Activated CD4-positive, alpha-beta memory T cell treated with anti-CD3 and anti-CD28 coated beads, Interleukin-2, amount 10 ng/mL, durations not matched to agents 7 days and 5 days (primary cell): ENCODE data around the gene EEPD1. TPM values are rescaled to one million over a fixed set of nuclear protein-coding genes. Genes with fewer than 3 reads are reported as not detected.

Experiments used
- CTCF ChIA-PET: fragments of 350-600 bp; sonication (Branson Sonifier 250); formaldehyde crosslinking; loops from one replicate; lab custom pipeline; 2021; ENCODE audit warnings: antibody characterized with exemption, inconsistent platforms; lab: Charles Lee
- POLR2A ChIA-PET: fragments of 350-600 bp; sonication (Branson Sonifier 250); formaldehyde crosslinking; loops from one replicate; lab custom pipeline; 2021; ENCODE audit warnings: antibody characterized with exemption; lab: Charles Lee
- DNase-seq: peaks from one replicate; pipeline ENCODE4 v3.0.0-alpha.2; 2020
- H3K27ac Mint-ChIP-seq: one replicate; pipeline ENCODE4 v1.8.0; 2021; ENCODE audit warnings: mild to moderate bottlenecking, mixed read lengths
- H3K27me3 Mint-ChIP-seq: one replicate; pipeline ENCODE4 v1.8.0; 2021; ENCODE audit warnings: mixed read lengths
- H3K36me3 Mint-ChIP-seq: one replicate; pipeline ENCODE4 v1.8.0; 2021; ENCODE audit warnings: low read depth, mixed read lengths
- H3K4me1 Mint-ChIP-seq: one replicate; pipeline ENCODE4 v1.8.0; 2021; ENCODE audit warnings: mixed read lengths
- H3K4me3 Mint-ChIP-seq: one replicate; pipeline ENCODE4 v1.8.0; 2021; ENCODE audit warnings: mild to moderate bottlenecking, mixed read lengths
- H3K9me3 Mint-ChIP-seq: one replicate; pipeline ENCODE4 v1.8.0; 2021; ENCODE audit warnings: mixed read lengths
- total RNA-seq, 2 experiments: library from RNA; stranded (reverse); gene quantifications; one replicate each; pipeline ENCODE4 v1.2.3, GENCODE V29; 2021

The EEPD1 gene
- total RNA-seq, 2 experiments from 2014 or later, result 6.5 to 8.5 TPM

DNA sequence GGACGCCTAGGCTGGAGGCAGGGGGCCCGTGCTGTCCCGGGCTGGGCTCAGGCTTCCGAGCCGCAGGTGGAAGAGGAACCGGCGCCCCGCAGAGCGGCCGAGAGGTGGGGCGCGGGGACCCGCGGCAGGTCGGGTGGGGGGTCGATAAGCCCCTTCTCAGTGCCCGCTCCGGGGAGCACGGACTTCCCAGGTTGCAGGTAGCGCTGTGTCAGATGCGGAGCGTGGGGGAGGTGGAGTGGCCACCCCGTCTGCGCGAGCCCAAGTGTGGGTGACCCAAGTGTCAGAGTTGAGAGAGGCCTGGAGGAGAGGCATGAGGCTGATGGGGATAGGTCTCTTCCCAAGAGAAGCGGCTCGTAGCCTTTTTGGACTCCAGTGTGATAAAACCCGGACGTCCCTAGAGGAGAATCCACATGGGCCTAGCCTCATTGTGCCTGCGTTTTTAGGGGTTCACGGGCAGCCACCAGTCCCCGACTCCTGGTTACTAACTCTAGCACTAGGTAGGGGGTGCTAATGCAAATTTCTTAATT is 580 bp downstream of the EEPD1 start:
- peaks cover 15% of the 10 kb centered on the region for H3K4me1 Mint-ChIP-seq
- H3K27me3 Mint-ChIP-seq, result no peaks in the 10 kb centered on the region
- POLR2A ChIA-PET, result no interaction called here
- H3K4me3 Mint-ChIP-seq, result peak overlapping the region; percentile 72
- H3K36me3 Mint-ChIP-seq, result no peaks in the 10 kb centered on the region
- DNase-seq, result no peak
- no peak overlapping the region for H3K27ac Mint-ChIP-seq
- CTCF ChIA-PET, result no interaction called here
- no peaks in the 10 kb centered on the region for H3K9me3 Mint-ChIP-seq

DNA sequence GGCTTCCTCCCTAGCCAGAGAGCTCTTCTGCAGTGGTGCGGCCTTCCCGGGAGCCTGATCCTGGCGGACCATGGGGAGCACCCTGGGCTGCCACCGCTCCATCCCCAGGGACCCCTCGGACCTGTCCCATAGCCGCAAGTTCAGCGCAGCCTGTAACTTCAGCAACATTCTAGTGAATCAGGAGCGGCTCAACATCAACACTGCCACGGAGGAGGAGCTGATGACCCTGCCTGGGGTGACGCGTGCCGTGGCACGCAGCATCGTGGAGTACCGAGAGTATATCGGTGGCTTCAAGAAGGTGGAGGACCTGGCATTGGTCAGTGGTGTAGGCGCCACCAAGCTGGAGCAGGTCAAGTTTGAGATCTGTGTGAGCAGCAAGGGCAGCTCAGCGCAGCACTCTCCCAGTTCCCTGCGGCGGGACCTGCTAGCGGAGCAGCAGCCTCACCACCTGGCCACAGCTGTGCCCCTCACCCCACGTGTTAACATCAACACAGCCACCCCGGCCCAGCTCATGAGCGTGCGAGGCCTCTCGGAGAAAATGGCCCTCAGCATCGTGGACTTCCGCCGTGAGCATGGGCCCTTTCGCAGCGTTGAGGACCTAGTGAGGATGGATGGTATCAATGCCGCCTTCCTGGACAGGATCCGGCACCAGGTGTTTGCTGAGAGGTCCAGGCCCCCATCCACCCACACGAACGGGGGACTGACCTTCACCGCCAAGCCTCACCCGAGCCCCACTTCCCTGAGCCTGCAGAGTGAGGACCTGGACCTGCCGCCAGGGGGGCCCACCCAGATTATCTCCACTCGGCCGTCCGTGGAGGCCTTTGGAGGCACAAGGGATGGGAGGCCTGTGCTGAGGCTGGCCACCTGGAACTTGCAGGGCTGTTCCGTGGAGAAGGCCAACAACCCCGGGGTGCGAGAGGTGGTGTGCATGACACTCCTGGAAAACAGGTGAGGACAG is 1.5 kb downstream of the EEPD1 start:
- no peak overlapping the region for H3K27ac Mint-ChIP-seq
- CTCF ChIA-PET, result no interaction called here
- DNase-seq, result no peak
- H3K4me1 Mint-ChIP-seq, result peaks cover 15% of the 10 kb centered on the region
- no peaks in the 10 kb centered on the region for H3K9me3 Mint-ChIP-seq
- peak overlapping the region; percentile 72 for H3K4me3 Mint-ChIP-seq
- H3K36me3 Mint-ChIP-seq, result no peaks in the 10 kb centered on the region
- POLR2A ChIA-PET, result no interaction called here
- H3K27me3 Mint-ChIP-seq, result no peaks in the 10 kb centered on the region

DNA sequence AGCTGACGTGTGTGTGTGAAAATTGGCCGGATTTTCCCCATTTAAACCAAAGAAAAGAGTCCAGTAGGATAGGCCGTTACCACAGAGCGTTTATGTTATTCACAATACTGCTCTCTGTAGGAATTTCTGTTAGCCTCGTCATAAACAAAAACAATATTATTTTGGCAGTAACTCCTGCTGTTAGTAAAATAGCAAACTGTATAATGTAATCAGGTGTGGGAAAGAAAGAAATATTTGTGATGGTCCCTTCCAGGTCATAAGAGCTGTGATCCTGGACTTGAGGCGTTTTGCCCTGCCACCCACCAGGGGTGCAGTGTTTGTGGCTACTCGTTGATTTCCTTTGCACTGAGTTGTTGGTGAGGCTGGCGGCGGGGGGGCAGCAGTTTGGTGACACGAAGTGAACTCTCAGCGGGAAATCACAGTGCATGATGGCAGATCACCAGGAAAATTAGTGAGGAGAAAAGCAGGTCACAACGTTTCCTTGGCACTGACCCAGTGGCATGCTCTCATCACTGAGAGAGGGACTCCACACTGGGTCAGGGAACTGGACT is 2.8 kb downstream of the EEPD1 start:
- DNase-seq, result no peak
- H3K9me3 Mint-ChIP-seq, result no peaks in the 10 kb centered on the region
- ChIA-PET CTCF (interaction anchor here (1.1 kb wide), 1 partner anchor 136 kb away, joined by 3 read pairs; no protein-coding TSS in a partner anchor), POLR2A (no interaction called here)
- no peaks in the 10 kb centered on the region for H3K27me3 Mint-ChIP-seq
- no peaks in the 10 kb centered on the region for H3K36me3 Mint-ChIP-seq
- H3K27ac Mint-ChIP-seq, result no peak overlapping the region
- H3K4me3 Mint-ChIP-seq, result no peak overlapping the region
- H3K4me1 Mint-ChIP-seq, result peaks cover 15% of the 10 kb centered on the region

DNA sequence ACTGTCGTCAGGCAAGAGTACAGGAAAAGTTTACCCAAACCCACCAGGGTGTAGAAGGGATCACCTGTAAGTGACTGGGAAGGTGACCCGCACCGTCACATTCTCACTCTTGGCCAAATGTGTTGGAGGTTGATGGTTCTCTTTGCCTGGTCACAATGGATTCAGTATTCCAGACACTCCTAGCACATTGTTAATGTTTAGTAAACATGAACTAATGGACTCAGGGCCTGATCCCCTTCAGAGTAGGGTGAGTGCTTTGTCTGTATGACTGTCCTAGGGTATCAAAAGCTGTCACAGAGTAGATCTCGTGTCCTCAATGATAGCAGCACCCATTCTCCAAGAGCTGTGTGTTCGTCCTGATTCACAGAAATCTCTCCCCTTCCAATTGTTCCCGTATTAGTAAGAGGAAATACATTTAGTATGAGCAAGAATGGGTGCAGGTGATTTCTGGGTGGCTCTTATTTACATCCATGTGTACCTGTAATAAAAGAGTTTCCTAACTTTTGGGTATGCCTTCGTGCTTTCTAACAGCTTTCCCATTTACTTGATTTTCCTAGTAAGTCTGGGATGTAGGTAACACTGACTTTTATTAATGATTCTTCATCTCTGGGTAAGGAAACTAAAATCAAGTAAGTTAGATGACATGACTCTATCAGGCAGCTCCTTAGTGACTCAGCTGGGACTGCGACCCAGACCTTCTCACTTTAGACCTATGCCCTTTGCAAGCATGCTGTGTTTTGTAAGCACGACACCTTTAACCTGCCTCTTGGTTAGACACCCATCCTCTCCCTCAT is 4.7 kb downstream of the EEPD1 start:
- H3K9me3 Mint-ChIP-seq, result no peaks in the 10 kb centered on the region
- POLR2A ChIA-PET, result no interaction called here
- no peak overlapping the region for H3K27ac Mint-ChIP-seq
- DNase-seq, result no peak
- CTCF ChIA-PET, result no interaction called here
- no peaks in the 10 kb centered on the region for H3K27me3 Mint-ChIP-seq
- H3K36me3 Mint-ChIP-seq, result no peaks in the 10 kb centered on the region
- H3K4me1 Mint-ChIP-seq, result peaks cover 11% of the 10 kb centered on the region
- no peak overlapping the region for H3K4me3 Mint-ChIP-seq

DNA sequence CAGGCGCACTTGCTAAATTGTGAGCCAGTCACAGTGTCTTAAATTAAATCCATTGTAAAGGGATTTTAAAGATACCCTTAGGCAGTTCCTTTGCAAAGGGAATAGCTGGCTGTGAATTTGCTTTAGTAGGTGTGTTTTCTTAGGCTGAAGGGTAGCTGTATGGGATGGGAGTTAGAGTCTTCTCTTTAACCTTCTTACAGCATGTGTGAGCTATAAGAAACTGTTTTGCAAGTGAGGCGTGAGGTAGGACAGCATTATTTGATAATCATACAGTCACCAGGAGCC is 5.2 kb downstream of the EEPD1 start:
- H3K27ac Mint-ChIP-seq, result no peak overlapping the region
- H3K4me1 Mint-ChIP-seq, result peaks cover 10% of the 10 kb centered on the region
- ChIA-PET CTCF (no interaction called here), POLR2A (no interaction called here)
- H3K36me3 Mint-ChIP-seq, result no peaks in the 10 kb centered on the region
- H3K27me3 Mint-ChIP-seq, result no peaks in the 10 kb centered on the region
- no peak for DNase-seq
- H3K9me3 Mint-ChIP-seq, result no peaks in the 10 kb centered on the region
- no peak overlapping the region for H3K4me3 Mint-ChIP-seq

DNA sequence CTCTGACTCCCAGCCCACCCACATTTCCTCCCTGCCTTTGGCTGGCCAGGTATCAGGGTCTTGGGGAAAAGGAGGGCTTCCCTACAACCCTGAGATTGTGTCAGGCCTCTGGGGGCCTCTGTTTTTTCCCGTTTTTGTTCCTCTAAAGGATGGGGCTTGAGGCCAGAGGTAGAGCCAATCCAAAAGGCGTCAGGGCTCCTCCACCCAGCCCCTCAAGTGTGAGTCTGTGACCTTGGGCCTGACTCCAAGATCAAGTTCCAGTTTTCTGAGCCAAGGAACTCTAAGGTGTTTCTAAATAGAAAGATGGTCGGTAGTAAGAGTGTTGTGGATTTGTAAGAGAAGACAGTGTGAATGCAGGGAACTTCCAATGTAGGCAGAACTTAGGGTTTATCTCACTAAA is 6.6 kb downstream of the EEPD1 start:
- H3K27ac Mint-ChIP-seq, result no peak overlapping the region
- H3K4me3 Mint-ChIP-seq, result no peak overlapping the region
- CTCF ChIA-PET, result no interaction called here
- no peaks in the 10 kb centered on the region for H3K27me3 Mint-ChIP-seq
- POLR2A ChIA-PET, result no interaction called here
- peaks cover 4% of the 10 kb centered on the region for H3K4me1 Mint-ChIP-seq
- no peaks in the 10 kb centered on the region for H3K36me3 Mint-ChIP-seq
- DNase-seq, result no peak
- no peaks in the 10 kb centered on the region for H3K9me3 Mint-ChIP-seq

DNA sequence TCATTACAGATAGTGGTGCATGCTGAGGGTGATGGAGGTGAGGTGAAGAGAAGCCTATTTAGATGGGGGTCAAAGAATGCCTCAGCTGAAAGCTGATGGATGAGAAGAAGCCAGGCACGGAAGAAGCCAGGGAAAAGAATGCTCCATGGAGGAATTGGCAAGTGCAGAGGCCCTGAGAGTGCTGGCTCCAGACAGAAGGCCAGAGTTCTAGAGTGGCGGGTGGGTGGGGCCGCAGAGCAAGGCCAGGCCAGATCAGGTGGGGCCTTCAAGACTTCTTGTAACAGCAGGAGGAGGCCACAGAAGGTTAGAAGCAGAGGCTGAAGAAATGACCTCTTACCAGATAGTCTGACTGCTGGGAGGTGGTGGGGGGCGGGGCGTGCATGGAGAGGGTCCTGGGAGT is 7.3 kb downstream of the EEPD1 start:
- POLR2A ChIA-PET, result no interaction called here

DNA sequence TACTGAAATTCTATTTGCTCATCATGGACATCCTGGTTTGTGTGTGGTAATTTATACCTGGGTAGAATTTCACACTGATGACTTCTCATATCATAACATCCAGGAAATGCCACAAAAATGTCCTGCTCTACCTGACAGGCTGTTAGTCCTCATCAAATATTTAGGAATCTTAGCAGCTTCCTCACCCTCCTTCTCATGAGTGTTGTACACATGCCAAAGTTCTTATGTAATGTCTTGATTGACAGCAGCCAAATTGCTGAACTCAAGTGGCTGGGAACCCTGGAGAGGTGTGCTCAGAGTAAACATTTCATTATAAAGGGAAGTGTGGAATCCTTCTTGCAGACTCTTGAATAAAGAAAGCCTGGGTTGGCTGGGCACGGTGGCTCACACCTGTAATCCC is 8.9 kb downstream of the EEPD1 start:
- no peak for DNase-seq
- H3K36me3 Mint-ChIP-seq, result no peaks in the 10 kb centered on the region
- H3K27me3 Mint-ChIP-seq, result no peaks in the 10 kb centered on the region
- H3K27ac Mint-ChIP-seq, result no peak overlapping the region
- H3K4me1 Mint-ChIP-seq, result no peaks in the 10 kb centered on the region
- POLR2A ChIA-PET, result interaction anchor here (0.9 kb wide), 1 partner anchor 10 kb away, joined by 3 read pairs; no protein-coding TSS in a partner anchor
- no peaks in the 10 kb centered on the region for H3K9me3 Mint-ChIP-seq
- H3K4me3 Mint-ChIP-seq, result no peak overlapping the region
- CTCF ChIA-PET, result no interaction called here

More for the DNA sequence above, 7.3 kb downstream of the EEPD1 start:
- Mint-ChIP-seq H3K9me3 (no peaks in the 10 kb centered on the region), H3K4me3 (no peak overlapping the region), H3K36me3 (no peaks in the 10 kb centered on the region), H3K4me1 (peaks cover 4% of the 10 kb centered on the region), H3K27me3 (no peaks in the 10 kb centered on the region), H3K27ac (no peak overlapping the region)
- CTCF ChIA-PET, result no interaction called here
- DNase-seq, result no peak

DNA sequence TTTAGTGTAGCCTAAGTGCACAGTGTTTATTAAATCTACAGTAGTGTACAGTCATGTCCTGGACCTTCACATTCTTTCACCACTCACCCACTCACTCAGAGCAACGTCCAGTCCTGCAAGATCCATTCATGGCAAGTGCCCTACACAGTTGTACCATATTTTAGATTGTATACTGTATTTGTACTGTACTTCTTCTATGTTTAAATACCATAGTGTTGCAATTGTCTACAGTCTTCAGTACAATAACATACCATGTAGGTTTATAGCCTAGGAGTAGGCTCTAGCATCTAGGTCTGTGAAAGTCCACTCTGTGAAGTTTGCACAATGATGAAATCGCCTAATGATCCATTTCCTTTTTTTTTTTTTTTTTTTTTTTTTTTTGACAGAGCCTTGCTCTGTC is 12.0 kb downstream of the EEPD1 start:
- no peak for DNase-seq
- H3K4me1 Mint-ChIP-seq, result no peaks in the 10 kb centered on the region
- H3K36me3 Mint-ChIP-seq, result no peaks in the 10 kb centered on the region
- H3K9me3 Mint-ChIP-seq, result no peaks in the 10 kb centered on the region
- no peaks in the 10 kb centered on the region for H3K27me3 Mint-ChIP-seq
- no peak overlapping the region for H3K4me3 Mint-ChIP-seq
- H3K27ac Mint-ChIP-seq, result no peak overlapping the region
- ChIA-PET CTCF (interaction anchor here (0.6 to 1.6 kb wide), 2 partner anchors 42 to 154 kb away, joined by 4 read pairs; no protein-coding TSS in a partner anchor), POLR2A (no interaction called here)

DNA sequence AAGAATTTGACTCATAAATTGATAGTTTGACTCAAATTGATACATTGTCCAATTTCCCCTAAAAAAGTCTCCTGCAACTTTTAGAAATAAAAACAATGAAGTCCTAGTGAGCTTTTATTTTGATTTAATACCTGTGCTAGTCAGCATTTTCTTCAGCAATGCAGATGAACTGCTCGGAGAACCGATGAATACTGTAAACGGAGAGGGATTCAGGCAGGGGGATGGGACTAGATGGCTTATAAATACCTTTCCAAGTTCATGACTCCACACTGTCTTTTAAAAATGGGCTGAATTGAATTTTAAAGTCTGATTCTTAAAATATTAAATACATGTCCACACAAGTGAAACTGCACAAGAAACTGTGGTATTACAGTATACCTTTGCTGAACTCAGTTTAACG is 12.7 kb downstream of the EEPD1 start:
- CTCF ChIA-PET, result interaction anchor here (0.6 to 1.6 kb wide), 2 partner anchors 42 to 153 kb away, joined by 4 read pairs; no protein-coding TSS in a partner anchor

DNA sequence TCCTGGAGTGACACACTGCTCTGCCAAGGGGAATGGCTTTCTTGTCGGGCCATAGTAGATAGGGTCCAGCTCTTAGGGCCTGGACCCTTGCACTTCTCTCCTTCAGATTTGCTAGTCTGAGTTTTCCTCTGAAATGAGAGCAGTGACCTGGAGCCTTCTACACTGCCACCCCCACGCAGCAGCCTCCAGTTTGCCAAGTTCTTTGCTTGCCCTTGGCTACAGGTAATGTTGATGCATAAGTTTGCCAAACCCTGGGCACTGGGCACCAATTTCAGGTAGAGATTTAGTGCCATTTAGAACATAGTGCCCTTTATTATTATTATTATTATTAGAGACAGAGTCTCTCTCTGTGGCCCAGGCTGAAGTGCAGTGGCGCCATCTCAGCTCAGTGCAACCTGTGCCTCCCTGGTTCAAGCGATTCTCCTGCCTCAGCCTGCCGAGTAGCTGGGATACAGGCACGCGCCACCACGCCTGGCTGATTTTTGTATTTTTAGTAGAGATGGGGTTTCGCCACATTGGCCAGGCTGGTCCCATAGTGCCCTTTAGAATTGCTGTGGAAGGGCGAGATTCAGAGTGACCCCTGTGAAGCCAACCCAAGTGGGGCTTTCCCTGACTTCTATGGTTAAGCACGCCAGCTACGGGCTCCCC is 14.5 kb downstream of the EEPD1 start:
- no peaks in the 10 kb centered on the region for H3K9me3 Mint-ChIP-seq
- DNase-seq, result no peak
- H3K27me3 Mint-ChIP-seq, result no peaks in the 10 kb centered on the region
- no peak overlapping the region for H3K4me3 Mint-ChIP-seq
- no peak overlapping the region for H3K27ac Mint-ChIP-seq
- CTCF ChIA-PET, result no interaction called here
- H3K4me1 Mint-ChIP-seq, result peaks cover 9% of the 10 kb centered on the region
- H3K36me3 Mint-ChIP-seq, result no peaks in the 10 kb centered on the region
- POLR2A ChIA-PET, result no interaction called here

More for the DNA sequence above, 12.7 kb downstream of the EEPD1 start:
- Mint-ChIP-seq H3K36me3 (no peaks in the 10 kb centered on the region), H3K27me3 (no peaks in the 10 kb centered on the region), H3K9me3 (no peaks in the 10 kb centered on the region), H3K4me1 (no peaks in the 10 kb centered on the region), H3K4me3 (no peak overlapping the region), H3K27ac (no peak overlapping the region)
- POLR2A ChIA-PET, result no interaction called here
- no peak for DNase-seq

DNA sequence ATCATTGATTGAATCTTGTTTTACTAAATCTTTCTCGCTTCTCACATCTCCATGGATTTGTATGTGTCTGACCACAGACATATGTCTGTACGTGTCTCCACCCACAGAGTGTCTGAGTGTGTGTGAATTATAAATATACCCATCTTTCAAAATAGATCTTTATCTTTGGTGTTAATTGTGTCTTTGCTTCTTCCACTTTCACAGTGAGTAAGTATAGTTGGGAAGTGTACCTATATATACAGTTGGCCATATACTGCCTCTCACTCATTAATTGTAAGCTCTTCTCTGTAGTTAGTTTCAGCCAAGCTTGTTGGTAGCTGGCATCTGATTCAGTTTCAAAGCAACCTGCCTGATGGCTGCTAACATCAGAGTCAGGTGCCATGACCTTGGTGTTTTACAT is 18.4 kb downstream of the EEPD1 start:
- Mint-ChIP-seq H3K27me3 (no peaks in the 10 kb centered on the region), H3K4me3 (no peak overlapping the region), H3K27ac (no peak overlapping the region), H3K36me3 (no peaks in the 10 kb centered on the region), H3K9me3 (no peaks in the 10 kb centered on the region), H3K4me1 (peaks cover 9% of the 10 kb centered on the region)
- DNase-seq, result no peak
- CTCF ChIA-PET, result no interaction called here
- POLR2A ChIA-PET, result interaction anchor here (1.6 kb wide), 1 partner anchor 10 kb away, joined by 3 read pairs; no protein-coding TSS in a partner anchor
